SH-SY5Y (cell line): ENCODE measurements around the gene HOXB6.

ENCODE experiments used
- GATA2 ChIP-seq: IDR thresholded peaks from 2 replicates; pipeline ENCODE4 v1.6.1; 2011; ENCODE audit warnings: mild to moderate bottlenecking, low read depth, low read length
- GATA3 ChIP-seq: IDR thresholded peaks from 2 replicates; pipeline ENCODE4 v1.6.1; 2011; ENCODE audit warnings: low read depth, mild to moderate bottlenecking, low read length, moderate library complexity

GRCh38 chr17:48621410-48622392, 16.9 kb upstream of the HOXB6 start:
- TF ChIP-seq GATA2 = no peak
- no peak for TF ChIP-seq GATA3
